Activated CD8-positive, alpha-beta memory T cell treated with anti-CD3 and anti-CD28 coated beads for 24 hours (primary cell): ENCODE data around the gene RBM34.
A peak's percentile ranks its signal among the peaks of the same experiment; 100 is the strongest.

ENCODE experiments used
- DNase-seq: peaks from one replicate; pipeline ENCODE4 v3.0.0-alpha.2; 2020

Gene RBM34

DNA sequence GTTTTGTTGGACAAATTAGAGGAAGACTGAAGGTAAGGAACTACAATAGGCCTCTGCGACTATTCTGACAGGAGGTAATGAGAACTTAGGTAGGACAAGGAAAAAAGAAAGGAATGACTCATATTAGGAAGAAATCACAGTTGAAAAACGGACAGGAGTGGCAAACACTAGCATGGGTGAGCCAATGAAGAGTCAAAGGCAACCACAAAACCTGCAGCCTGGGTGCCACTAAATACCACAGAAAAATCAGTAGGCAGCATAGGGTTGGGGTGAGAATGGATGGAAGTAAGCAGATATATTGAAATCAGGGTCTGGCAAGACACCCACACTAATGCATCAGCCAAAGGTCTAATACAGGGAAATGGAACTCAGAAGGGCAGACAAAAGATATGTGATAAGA, 10.0 kb downstream of the RBM34 start:
- DNase-seq, result peak; percentile 13

DNA sequence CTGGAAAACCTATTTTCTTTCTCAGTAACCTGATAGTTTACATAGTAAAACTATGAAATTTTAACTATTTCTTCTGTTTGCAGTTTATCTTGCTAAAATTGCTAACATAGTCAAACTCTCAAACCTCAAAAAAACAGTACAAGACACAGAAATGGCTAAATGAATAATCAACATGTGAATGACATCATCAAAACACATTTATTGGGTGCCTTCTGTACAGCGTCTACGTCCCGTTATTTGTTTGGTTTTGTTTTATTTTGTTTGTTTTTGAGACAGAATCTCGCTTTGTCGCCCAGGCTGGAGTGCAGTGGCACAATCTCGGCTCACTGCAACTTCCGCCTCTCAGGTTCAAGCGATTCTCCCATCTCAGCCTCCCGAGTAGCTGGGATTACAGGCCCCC, 11.2 kb downstream of the RBM34 start:
- DNase-seq, result peak; percentile 42

DNA sequence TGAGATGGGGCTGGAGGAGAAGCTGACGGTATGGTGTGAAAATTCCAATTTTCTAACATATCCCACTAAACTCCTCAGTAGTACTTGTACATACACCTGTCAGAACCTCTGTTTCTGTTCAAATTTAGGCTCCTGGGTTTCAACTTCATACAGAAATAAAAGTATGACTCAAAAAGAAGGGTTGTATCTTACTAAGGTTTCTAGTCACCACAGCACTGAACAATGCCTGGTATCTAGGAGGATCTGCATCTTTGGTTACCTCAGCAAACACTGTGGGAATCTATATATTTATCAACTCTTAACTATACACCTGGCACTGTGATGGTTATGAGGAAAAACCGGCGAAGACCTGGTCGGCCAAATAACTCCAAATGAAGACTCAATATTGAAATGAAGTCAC, 13.8 kb downstream of the RBM34 start:
- no peak for DNase-seq

DNA sequence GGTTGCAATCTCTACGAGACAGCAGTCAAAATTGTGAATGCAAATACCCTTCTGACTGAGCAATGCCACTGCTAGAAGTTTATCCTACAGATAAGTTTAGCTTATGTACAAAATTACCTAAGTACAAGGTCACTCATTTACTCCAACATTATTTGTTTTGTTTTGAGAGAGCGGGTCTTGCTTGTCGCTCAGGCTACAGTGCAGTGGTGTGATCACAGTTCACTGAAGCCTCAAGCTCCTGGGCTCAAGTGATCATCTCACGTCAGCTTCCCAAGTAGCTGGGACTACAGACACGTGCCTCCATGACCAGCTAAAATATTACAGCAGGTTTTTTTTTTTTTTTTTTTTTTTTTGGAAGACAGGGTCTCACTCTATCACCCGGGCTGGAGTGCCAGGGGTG, 15.4 kb downstream of the RBM34 start:
- DNase-seq, result no peak

DNA sequence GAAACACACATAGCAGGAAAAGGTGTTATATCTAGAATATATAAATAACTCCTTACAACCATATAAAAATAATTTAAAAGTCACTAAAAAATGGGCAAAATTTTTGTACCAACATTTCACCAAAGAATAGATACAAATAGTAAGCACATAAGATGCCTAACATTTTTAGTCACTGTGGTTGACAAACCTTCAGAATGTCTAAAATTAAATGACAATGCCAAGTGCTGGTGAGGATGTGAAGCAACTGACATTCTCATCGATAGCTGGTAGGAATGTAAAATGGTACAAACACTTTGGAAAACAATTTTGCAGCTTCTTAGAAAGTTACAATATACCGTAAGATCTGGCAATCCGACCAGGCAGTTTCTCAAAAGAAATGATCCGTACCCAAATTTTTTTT, 18.1 kb downstream of the RBM34 start:
- no peak for DNase-seq

DNA sequence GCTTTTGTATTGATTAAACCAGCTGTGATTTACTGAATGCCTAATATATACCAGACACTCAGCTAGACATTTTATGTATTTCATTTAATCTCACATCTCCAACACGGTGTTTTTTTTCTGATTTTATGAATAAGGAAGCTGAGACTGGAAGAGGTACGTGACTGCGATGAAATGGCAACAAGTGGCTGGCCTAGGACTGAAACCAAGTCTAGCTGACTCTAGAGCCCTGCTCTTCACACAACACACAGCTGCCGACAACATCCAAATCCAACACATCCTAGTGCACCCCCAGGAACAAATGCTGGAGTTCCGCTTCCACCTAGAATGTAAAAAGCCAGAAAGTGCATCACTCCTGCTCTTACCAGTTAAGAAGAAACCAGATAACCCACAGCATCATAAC, 21.7 kb downstream of the RBM34 start:
- DNase-seq, result peak; percentile 38

DNA sequence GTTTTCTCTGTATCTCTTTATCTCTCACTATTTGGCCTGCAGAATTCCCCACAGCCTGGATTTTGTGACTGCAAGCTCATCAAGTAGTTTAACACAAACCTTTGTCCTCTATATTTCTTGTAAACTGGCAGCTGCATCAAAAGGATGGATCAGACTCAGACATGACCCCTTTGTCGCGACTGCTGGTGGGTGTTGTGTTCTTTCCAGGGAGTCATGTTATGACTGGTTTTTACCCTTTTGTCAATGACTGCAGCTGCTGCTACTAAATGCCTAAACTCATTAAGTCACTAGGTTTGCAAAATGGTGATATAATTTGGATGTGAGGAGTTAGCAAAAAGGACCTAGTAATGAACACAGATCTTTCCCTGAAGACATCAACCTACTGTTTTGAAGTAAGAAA, 22.2 kb downstream of the RBM34 start:
- peak; percentile 41 for DNase-seq

DNA sequence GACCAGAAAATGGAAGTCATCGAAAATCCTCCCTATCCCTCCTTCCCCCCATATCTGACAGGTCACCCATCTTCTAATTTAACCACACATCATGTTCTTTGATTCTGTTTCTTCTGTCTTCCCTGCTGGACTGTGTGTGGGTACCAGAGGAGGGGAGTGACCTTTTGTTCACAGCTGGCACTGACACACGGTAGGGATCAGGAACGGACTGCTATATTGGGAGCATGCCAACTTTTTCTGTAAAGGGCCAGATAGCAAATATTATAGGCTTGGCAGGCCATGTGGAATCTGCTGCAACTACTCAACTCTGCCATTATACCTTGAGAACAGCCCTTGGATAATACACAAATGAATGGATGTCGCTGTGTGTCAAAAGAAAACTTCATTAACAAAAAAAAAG, 24.9 kb downstream of the RBM34 start:
- peak; percentile 11 for DNase-seq

DNA sequence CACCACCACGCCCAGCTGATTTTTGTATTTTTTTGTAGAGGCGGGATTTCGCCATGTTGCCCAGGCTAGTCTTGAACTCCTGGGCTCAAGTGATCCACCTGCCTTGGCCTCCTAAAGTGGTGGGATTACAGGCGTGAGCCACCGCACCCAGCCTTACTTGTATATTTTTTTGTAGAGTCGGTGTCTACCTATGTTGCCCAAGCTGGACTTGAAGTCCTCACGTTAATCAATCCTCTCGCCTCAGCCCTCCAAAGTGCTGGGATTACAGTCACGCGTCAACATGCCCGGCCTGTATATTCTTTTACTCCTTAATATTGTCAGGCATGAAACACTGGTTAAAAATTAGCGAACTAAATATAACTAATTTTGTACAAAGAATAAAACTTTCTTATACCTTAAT, 26.9 kb downstream of the RBM34 start:
- peak; percentile 45 for DNase-seq

DNA sequence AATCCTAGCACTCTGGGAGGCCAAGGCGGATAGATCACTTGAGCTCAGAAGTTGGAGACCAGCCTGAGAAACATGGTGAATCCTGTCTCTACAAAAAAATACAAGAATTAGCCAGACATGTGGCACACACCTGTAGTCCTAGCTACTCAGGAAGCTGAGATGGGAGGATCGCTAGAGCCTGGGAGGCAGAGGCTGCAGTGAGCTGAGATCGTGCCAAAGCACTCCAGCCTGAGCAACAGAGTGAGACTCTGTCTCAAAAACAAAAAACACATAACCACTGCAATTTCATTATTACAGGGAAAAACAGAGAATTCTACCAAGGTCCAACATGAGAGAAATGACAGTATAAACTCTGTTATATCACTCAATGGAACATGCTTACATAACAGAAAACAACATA, 28.0 kb downstream of the RBM34 start:
- DNase-seq, result peak; percentile 15

DNA sequence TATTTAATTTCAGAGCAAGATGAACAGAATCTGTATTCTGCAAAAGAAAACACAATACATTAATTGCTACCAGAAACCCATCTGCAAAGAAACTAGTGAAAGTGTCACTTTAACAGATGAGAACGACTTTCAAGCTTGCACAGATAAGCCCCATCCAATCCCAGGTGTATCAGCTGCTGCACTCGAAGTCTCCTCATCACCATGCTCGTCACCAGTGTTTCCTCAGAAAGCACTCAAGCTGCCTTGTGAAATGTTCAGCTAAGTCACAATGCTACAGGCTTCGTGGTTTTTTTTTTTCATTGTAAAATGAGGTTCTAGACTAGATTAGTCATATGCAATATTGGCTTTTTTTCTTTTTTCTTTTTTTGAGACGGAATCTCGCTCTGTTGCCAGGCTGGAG, 29.1 kb downstream of the RBM34 start:
- DNase-seq, result peak; percentile 33

DNA sequence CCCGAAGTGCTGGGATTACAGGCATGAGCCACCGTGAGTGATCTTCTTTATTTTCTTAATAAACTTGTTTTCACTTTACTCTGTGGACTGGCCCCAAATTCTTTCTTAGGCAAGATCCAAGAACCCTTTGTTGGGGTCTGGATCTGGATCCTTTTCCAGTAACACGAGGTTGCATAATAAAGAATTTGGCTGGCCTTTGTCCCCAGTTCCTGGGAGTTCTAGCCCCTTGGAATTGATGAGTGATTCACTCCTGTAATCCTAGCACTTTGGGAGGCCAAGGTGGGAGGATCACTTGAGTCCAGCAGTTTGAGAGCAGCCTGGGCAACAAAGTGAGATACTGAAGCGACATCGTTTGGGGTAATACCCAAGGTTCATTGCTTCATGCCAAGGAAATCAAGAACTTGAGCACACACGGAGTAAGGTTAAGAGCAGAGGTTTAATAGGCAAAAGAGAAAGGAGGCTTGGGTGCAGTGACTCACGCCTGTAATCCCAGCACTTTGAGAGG, 30.2 kb downstream of the RBM34 start:
- peak; percentile 51 for DNase-seq

DNA sequence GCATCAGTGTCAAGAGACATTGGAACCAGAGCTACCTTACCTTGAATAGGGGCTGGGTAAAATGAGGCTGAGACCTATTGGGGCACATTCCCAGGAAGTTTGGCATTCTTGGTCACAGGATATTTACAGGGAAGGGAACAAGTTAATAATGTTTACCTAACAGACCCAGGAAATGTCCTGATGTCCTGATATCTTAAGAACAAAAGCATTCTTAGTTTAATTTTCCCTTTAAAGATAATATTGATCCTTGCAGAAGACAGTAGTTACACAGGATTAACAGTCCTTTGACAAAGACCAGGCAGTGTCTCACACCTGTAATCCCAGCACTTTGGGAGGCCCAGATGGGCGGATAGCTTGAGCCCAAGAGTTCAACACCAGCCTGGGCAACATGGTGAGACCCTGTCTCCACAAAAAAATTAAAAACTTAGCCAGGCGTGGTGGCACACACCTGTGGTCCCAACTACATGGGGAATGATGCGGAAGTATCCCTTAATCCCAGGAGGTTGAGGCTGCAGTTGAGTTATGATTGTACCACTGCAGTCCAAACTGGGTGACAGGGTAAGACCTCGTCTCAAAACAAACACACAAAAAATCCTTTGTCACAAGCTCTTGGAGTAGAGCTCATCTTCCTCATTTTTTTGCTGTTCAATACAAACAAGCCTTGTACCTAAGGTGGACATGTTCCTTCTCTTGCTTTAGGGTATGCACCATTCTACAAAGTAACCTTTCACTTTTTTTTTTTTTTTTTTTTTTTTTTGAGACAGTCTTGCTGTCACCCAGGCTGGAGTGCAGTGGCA, 31.1 kb downstream of the RBM34 start:
- DNase-seq, result peak; percentile 46

DNA sequence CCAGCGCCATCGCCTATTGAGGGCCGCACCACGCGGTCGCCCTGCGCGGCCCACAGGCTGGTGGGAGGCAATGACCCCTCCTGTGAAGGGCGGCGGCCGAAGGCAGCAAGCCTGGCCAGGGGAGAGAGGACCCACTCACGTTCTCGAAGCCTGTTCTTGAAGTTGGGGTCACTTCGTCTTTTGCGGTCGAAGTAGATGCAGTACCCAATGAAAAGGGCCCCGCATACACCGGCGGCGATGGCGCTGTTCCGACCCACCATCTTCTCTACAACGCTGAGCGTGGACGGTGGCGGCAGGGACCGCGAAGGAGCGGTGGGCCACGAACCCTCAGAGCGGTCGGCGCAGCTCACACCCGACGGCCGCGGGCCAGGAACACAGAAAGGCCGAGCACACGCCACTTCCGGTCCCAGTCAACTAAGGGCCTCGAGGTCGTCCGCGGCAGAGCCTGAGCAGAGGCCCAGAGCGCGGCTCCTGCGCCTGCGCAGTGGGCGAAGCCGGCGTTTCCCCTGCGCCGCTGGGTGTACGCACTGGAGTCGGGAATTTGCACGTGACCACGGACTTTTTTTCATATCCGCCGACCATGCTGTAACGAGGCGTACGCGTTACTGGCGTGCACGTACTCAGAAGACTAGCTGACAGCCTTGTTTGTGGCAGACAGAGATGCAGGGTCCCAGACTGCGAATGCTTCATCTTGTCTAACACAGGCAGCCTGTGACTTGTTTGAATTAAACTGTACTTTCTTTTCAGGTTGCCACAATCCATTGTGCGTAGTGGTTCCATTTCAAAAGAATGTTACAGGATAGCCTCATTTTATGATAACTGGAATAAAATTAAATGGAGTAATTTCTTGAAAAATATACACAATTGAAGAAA, 32.4 kb downstream of the RBM34 start, which contains the start of gene TOMM20:
Gene TOMM20 (minus strand): TSS at position 382 of the 873 bp plus-strand sequence. CDS start 122 bp downstream, at position 260.
- peak; percentile 96 for DNase-seq

DNA sequence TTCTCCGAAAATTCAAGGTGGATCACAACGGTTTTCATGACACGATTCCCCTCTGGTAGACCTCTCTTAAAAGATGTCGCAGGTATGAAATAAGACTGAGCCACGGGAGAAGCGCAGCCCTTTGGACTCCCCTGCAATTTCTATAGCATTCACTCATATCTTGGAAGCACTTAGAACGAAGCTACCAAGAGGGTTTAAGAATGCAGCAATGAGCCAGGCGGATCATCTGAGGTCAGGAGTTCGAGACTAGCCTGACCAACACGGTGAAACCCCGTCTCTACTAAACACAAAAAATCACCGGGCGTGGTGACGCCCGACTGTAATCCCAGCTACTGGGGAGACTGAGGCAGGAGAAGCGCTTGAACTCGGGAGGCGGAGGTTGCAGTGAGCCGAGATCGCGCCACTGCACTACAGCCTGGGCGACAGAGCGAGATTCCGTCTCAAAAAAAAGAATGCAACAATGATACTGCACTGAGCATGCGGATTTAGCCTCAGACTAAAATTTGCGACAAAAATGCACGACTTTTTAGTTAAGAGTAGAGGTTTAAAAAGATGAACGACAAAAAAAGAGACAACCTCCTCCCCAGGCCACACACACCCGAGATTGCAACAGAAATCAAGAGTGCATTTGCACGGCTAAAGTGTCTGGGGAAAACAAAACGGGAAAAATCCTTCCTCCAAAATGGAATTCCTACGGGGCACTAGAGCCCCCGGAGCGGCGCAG, 33.2 kb downstream of the RBM34 start:
- peak; percentile 68 for DNase-seq

DNA sequence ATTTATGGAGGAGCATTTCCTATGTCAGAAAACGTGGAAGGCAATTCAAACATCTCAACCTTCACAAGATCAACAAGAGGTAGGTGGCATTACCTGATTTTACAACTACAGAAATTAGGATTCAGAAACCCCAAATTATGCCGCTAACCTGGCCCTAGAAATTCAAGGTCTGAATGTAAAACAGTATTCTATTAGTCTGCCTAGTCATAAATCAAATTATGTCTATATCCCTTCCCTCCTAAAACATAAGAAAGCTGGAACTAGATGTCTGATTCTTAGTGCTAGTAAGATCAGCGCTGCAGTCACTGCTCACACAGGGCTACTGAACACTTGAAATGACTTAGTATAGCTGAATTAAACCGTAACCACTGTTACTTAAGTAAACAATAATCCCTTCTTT, 33.8 kb downstream of the RBM34 start:
- peak; percentile 19 for DNase-seq

DNA sequence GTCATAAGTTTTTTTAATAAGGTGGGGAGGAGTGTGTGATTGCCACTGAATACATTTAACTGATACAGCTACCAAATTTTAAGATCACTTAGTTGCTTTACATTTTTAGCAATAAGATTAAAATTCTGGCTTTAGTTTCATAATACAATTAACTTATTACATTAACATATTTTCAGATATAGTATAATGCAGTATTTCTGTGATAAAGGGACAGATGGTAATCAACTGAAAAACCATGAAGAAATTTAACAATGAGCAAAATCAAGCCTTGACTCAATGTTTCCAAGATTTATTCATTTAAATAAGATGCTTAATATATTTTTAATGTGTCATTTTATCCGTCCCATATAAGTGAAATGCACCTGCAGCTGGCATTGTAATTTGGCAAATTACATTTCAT, 36.4 kb downstream of the RBM34 start:
- DNase-seq, result no peak

DNA sequence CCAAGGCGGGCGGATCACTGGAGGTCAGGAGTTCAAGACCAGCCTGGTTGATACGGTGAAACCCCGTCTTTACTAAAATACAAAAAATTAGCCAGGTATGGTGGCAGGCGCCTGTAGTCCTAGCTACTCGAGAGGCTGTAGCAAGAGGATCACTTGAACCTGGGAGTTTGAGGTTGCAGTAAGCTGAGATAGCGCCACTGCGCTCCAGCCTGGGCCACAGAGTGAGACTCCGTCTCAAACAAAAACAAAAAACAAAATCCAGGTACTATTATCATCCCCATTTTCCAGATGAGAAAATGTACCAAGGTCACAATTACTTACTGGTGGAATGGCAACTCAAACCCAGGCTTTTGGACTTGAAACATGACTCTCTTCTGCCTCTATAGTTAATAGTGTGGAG, 36.9 kb downstream of the RBM34 start:
- peak; percentile 46 for DNase-seq

DNA sequence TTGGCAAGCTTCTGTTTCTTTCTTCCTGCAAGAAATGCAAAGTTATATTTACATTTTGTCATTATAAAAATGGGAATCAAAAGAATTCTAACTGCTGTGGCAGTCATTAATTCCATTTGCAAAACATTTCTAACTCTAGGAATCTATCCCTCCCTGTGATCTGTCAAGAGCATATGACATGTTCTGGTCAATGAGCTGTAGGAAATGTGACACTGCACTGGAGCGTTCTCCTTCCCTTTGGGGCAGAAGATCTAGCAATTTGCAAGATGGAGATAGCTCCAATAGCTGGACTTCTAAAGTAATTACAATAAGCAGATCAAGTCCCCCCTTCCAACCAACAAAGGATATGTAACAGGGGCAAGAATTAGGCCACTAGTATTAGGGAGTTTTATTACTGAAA, 38.7 kb downstream of the RBM34 start:
- DNase-seq, result peak; percentile 28

DNA sequence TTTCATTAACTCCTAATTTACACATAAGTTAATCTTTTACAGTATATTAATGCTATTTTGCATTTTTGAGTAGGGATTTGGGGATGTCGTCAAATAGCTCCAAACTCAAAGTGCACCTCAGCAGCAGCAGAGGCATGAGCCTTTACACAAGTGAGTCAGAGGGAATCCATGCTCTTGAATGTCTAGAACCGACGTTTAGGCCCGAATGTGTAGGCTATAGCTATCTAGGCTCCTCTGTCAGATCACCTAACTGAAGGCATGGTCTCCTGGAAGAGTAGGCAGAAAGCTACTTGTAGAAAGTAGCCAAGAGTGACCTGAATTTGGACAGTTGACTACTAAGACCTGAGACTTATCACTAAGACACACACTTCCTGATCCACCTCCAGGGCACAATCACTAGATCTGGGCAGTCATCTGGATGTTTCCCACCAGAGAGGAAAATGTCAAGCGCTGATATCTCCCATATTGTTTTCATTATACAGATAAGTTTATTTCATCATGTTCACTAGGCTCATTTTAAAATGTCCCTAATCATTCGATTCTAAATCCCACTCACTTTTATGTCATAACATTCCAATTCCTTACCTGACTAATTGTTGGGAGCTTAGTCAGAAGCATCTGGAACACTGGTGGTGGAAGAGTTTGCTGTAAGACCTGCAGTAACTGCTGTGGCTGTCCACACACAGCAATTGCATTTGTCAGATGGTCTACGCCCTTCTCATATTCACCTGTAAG, 47.7 kb downstream of the RBM34 start:
- DNase-seq, result peak; percentile 47

DNA sequence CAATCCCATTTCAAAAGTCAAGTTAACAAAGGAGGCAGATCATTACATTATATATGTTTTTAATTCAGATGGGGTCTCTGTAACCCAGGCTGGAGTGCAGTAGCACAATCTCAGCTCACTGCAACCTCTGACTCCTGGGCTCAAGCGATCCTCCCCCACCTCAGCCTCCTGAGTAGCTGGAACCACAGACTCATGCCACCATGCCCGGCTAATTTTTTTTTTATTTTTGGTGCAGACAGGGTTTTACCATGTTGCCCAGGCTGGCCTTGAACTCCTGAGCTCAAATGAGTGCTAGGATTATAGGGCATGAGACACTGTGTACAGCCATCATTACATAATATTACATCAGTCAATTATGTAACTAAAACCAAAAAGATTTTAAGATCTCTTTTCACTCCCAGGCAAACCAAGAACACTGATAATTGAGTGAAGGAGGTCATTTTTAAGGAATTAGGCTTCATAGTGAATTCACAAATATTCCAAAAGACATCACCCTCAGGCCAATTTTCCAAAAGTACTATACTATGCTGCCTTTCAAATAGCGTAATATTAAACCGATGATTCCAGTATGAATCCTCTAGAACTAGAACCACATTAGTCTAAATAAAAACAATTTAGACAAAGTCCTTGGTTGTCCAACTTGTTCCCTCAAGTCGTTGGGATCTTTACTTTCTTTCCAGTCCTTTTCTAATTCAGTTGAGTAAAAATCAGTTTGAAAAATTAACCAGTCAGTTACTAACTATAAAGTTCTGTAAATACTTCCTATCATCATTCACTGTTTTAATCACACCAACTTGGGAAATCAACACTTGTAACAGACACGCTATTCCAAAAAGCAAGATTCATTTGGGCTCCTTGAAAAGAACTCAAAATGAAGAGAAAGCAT, 48.5 kb downstream of the RBM34 start:
- DNase-seq, result peak; percentile 13
